HFFc6 (cell line): ENCODE results near the gene EPDR1. TPM values are rescaled to one million over a fixed set of nuclear protein-coding genes. Genes with fewer than 3 reads are reported as not detected.

ENCODE experiments used
- DNase-seq: peaks from one replicate; pipeline ENCODE4 v3.0.0-alpha.2; 2018
- H3K27ac Mint-ChIP-seq: 2 replicates; pipeline ENCODE4 v1.8.0; 2020; ENCODE audit warnings: mild to moderate bottlenecking, mixed read lengths
- H3K27me3 Mint-ChIP-seq: 2 replicates; pipeline ENCODE4 v1.8.0; 2021; ENCODE audit warnings: mild to moderate bottlenecking, moderate library complexity, mixed read lengths; ENCODE audit not compliant: insufficient read depth
- H3K36me3 Mint-ChIP-seq: 2 replicates; pipeline ENCODE4 v1.8.0; 2021; ENCODE audit warnings: low read depth, mixed read lengths
- H3K4me1 Mint-ChIP-seq: 2 replicates; pipeline ENCODE4 v1.8.0; 2020; ENCODE audit warnings: low read depth, mixed read lengths
- H3K4me3 Mint-ChIP-seq: 2 replicates; pipeline ENCODE4 v1.8.0; 2020; ENCODE audit warnings: mild to moderate bottlenecking, moderate library complexity, mixed read lengths
- H3K9me3 Mint-ChIP-seq: 2 replicates; pipeline ENCODE4 v1.8.0; 2020; ENCODE audit warnings: mild to moderate bottlenecking, mixed read lengths
- CTCF ChIP-seq: fragments of 200-600 bp; sonication (generic); IDR thresholded peaks from 2 replicates; pipeline ENCODE4 v1.5.0; 2021; ENCODE audit warnings: antibody characterized with exemption, mild to moderate bottlenecking
- total RNA-seq, 6 experiments: library from RNA; stranded (reverse); fragmentation: NEBNext Ultra II Directional; extraction: Animal tissue kit (Norgen Biotek cat#: 25700); gene quantifications; 2 replicates in 1 of 6; 3 replicates in 5 of 6; pipeline ENCODE4 v1.2.3, GENCODE V29; 2021

EPDR1 gene
- total RNA-seq, 6 experiments from 2014 or later: not detected

DNA sequence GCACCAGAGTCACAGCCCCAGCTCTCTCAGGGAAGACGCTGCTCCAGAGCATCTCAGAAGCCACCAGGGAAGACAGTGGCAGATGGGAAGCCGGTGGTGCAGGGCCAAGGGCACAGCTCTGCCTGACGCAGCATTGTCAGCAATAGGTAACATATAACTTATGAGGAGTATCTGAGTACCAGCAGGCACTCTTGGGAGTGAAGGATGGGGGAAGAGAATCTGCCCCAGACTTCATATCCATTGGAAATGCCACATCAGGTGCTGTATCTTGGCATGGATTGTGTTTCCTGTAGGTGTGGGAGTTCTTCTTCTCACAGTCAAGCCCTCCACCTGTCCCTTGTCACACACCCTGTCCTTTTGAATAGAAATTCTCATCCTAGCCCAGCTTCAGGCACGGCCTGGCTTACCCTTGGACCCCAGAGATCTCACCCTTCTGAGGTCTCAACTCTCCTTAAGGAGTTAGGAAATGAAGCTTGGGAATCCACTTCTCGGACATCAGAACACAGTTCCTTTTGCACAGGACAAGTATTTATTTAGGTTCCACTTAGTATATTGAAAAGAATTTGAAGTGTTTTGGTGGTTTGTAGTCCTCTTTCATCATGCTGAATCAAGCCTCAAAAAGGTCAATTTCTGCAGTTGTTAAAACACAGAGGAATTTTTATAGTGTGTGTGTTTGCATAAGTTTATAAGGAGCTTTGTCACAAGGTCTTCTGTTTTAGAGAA, 9.9 kb downstream of the EPDR1 start:
- peaks cover 29% of the 10 kb centered on the region for H3K9me3 Mint-ChIP-seq
- DNase-seq: no peak
- no peaks in the 10 kb centered on the region for H3K4me1 Mint-ChIP-seq
- no peaks in the 10 kb centered on the region for H3K27me3 Mint-ChIP-seq
- no peak overlapping the region for H3K27ac Mint-ChIP-seq
- no peak for TF ChIP-seq CTCF
- H3K4me3 Mint-ChIP-seq: no peak overlapping the region
- H3K36me3 Mint-ChIP-seq: no peaks in the 10 kb centered on the region

DNA sequence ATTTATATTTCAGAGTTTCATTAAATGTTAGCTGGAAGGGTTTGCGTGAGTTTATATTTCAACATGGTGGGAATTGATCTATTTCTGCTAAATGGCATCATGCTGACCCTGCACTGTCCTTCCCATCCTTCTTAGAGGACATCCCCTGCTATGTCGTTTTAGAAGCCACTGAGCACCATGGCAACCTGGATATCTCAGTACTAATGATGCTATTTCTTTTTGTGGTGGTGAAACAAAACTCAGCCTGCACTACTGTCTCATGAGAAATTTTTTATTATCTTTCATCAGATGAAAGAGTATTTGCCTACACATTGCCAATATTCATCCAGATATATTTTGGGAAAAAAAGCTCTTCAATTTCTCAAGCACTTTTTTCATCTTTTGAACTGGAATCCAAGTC, 12.1 kb downstream of the EPDR1 start:
- H3K4me1 Mint-ChIP-seq: no peaks in the 10 kb centered on the region
- no peak overlapping the region for H3K27ac Mint-ChIP-seq
- H3K4me3 Mint-ChIP-seq: no peak overlapping the region
- peaks cover 39% of the 10 kb centered on the region for H3K9me3 Mint-ChIP-seq
- no peaks in the 10 kb centered on the region for H3K27me3 Mint-ChIP-seq
- no peaks in the 10 kb centered on the region for H3K36me3 Mint-ChIP-seq
- DNase-seq: no peak
- no peak for TF ChIP-seq CTCF

DNA sequence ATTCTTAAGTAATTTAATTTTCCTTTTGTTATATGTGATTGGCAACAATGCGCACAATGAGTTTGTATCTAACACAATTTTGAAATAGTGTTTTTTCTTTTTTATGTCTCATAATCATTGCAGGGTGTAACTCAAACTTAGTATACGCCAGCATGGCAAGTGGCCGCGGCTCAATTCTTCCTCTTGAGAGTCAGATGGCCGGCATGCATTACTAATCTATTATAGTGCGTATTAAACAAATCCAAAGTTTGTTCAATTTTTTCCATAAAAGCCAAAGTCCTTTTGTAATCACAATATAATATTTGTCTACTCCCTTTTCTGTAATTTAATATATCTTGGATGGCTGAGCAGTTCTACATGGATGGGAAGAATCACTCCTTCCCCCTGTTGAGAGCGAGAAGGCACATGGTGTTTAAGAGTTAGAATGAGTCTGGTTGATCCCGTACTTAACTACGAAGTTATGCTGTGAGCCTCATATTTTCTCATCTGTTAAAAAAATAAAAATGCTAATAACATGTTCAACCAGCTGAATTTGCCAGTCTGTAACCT, 12.7 kb downstream of the EPDR1 start:
- no peak for TF ChIP-seq CTCF
- Mint-ChIP-seq H3K27me3 (no peaks in the 10 kb centered on the region; the same call in 1 of the 2 replicates), H3K27ac (no peak overlapping the region), H3K36me3 (no peaks in the 10 kb centered on the region), H3K9me3 (peaks cover 39% of the 10 kb centered on the region), H3K4me3 (no peak overlapping the region), H3K4me1 (no peaks in the 10 kb centered on the region)
- DNase-seq: no peak

GRCh38 chr7:37942934-37943610, 22.6 kb downstream of the EPDR1 start:
- H3K27ac Mint-ChIP-seq: no peak overlapping the region
- H3K4me1 Mint-ChIP-seq: no peaks in the 10 kb centered on the region
- H3K4me3 Mint-ChIP-seq: no peak overlapping the region
- no peak for TF ChIP-seq CTCF
- H3K9me3 Mint-ChIP-seq: peaks cover 43% of the 10 kb centered on the region
- H3K36me3 Mint-ChIP-seq: no peaks in the 10 kb centered on the region
- no peaks in the 10 kb centered on the region; the same call in 1 of the 2 replicates for H3K27me3 Mint-ChIP-seq
- DNase-seq: no peak

DNA sequence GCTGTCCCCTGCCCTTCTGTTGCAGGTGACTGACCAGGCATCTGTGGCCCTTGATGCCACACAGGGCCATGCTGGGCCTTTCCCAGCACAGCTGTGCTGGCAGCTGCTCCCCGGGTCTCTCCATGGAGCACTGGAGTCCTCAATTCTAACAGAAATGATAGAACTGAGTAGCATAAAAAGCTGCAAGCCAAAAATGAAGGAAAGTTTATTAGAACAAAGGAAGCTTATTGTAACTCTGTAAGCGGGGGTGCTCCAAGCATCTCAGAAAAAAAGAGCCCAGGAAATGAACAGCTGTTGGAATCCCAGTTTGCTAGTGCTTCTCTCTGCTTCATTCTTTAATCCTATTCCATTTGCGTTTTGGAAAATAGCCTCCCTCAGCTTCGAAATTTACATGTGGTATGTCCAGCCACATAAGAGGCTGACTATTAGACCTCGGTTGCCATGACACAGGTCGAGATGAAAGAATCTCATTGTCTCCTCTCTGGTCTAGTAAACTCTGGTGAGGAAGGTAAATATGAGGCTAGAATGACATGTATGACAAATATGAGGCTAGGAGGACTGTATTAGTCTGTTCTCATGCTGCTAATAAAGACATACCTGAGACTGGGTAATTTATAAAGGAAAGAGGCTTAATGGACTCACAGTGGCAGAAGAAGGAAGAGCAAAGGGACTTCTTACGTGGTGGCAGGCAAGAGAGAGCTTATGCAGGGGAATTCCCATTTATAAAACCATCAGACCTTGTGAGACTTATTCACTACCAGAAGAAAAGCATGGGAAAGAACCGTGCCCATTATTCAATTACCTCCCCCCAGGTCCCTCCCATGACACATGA, 23.7 kb downstream of the EPDR1 start:
- H3K27ac Mint-ChIP-seq: no peak overlapping the region
- no peaks in the 10 kb centered on the region for H3K4me1 Mint-ChIP-seq
- no peaks in the 10 kb centered on the region for H3K27me3 Mint-ChIP-seq
- no peak overlapping the region for H3K4me3 Mint-ChIP-seq
- no peak for TF ChIP-seq CTCF
- H3K36me3 Mint-ChIP-seq: no peaks in the 10 kb centered on the region
- peaks cover 46% of the 10 kb centered on the region for H3K9me3 Mint-ChIP-seq
- DNase-seq: no peak
